ENCODE results near the gene MFGE8. TPM values are rescaled to one million over a fixed set of nuclear protein-coding genes. Genes with fewer than 3 reads are reported as not detected.

Gene MFGE8
- total RNA-seq, 2 donors from 2014 or later, result 284 to 598 TPM

DNA sequence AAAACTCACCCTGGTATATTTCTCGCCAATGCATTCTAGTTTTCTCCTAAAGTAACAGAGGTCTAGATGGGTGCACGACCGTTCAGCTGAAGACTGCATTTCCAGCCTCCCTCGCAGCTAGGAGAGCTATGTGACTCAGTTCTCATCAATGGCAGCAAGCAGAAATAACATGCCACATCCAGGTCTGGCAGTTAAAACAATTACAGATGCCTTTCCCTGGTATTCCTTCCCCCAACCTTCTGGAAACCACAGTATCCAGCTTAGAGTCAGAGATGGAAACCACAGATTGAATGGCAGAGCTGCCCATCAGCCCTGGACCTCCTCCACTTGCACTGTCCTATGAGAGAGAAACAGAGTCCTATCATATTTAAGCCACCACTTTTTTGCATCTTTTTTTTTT, 22.7 kb downstream of the MFGE8 start:
- Mint-ChIP-seq H3K9me3 (no peaks in the 10 kb centered on the region), H3K36me3 (ENCODE audit: low read depth) (no peaks in the 10 kb centered on the region), H3K27ac (no peak overlapping the region), H3K27me3 (ENCODE audit: insufficient read depth) (peaks cover 26% of the 10 kb centered on the region), H3K4me1 (peaks cover 2% of the 10 kb centered on the region), H3K4me3 (no peak overlapping the region)
- TF ChIP-seq CTCF (conservative IDR thresholded peaks at IDR 0.05), result no peak
- Histone ChIP-seq H3K9me3 (ENCODE audit: control insufficient read depth, low read length) (no peaks in the 10 kb centered on the region), H3K4me1 (ENCODE audit: control insufficient read depth, insufficient read depth, low read length) (no peaks in the 10 kb centered on the region), H3K27ac (ENCODE audit: low read depth, low read length) (no peak overlapping the region), H3K4me3 (ENCODE audit: low read length) (no peak overlapping the region), H3K27me3 (ENCODE audit: control insufficient read depth, insufficient read depth, low read length, poor library complexity, severe bottlenecking) (peaks cover 20% of the 10 kb centered on the region), H3K36me3 (ENCODE audit: control insufficient read depth, insufficient read depth, low read length) (no peaks in the 10 kb centered on the region), H3K9ac (ENCODE audit: extremely low read depth, low read length, poor library complexity, severe bottlenecking) (no peak overlapping the region)
- WGBS, 2 experiments (ENCODE audit: insufficient coverage in 1 of 2, insufficient read length in 1 of 2), result 91 to 94% methylated on average over 3 to 4 of the region's 4 CpGs
- DNase-seq, result no peak

DNA sequence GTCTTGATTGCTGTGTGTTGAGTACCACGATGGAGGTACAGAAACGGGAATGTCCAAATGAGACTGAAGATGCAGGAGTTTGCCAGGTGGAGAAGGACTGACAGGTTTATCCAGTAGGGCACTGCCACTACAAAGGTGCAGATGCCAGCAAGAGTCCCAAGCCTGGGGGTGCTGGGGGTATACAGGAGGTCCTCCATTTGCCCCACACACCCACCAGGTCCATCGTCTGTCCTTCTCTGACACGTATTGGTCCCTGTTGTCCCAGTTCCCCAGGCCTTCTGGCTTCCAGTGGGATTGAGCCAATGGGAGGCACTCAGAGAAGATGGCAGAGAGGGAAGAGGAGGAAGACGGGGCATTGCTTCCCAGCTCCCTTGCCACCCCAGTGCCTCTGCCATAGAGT, 24.5 kb downstream of the MFGE8 start:
- Histone ChIP-seq H3K27ac (ENCODE audit: low read depth, low read length) (no peak overlapping the region), H3K36me3 (ENCODE audit: control insufficient read depth, insufficient read depth, low read length) (no peaks in the 10 kb centered on the region), H3K9me3 (ENCODE audit: control insufficient read depth, low read length) (no peaks in the 10 kb centered on the region), H3K4me1 (ENCODE audit: control insufficient read depth, insufficient read depth, low read length) (no peaks in the 10 kb centered on the region), H3K27me3 (ENCODE audit: control insufficient read depth, insufficient read depth, low read length, poor library complexity, severe bottlenecking) (peaks cover 3% of the 10 kb centered on the region), H3K9ac (ENCODE audit: extremely low read depth, low read length, poor library complexity, severe bottlenecking) (no peak overlapping the region), H3K4me3 (ENCODE audit: low read length) (no peak overlapping the region)
- no peak for TF ChIP-seq CTCF (conservative IDR thresholded peaks at IDR 0.05)
- no peaks in the 10 kb centered on the region for H3K9me3 Mint-ChIP-seq
- DNase-seq, result no peak
- peaks cover 11% of the 10 kb centered on the region for H3K27me3 Mint-ChIP-seq (ENCODE audit: insufficient read depth)
- H3K4me1 Mint-ChIP-seq, result peaks cover 5% of the 10 kb centered on the region
- H3K27ac Mint-ChIP-seq, result no peak overlapping the region
- 96 to 100% methylated on average over 3 to 5 of the region's 5 CpGs for WGBS, 2 experiments (ENCODE audit: insufficient coverage in 1 of 2, insufficient read length in 1 of 2)
- H3K4me3 Mint-ChIP-seq, result no peak overlapping the region
- no peaks in the 10 kb centered on the region for H3K36me3 Mint-ChIP-seq (ENCODE audit: low read depth)

GRCh38 chr15:88887068-88887580, 26.1 kb downstream of the MFGE8 start:
- no peak overlapping the region for H3K4me3 Mint-ChIP-seq
- H3K9me3 Mint-ChIP-seq, result no peaks in the 10 kb centered on the region
- Histone ChIP-seq H3K4me1 (ENCODE audit: control insufficient read depth, insufficient read depth, low read length) (no peaks in the 10 kb centered on the region), H3K27me3 (ENCODE audit: control insufficient read depth, insufficient read depth, low read length, poor library complexity, severe bottlenecking) (no peaks in the 10 kb centered on the region), H3K9ac (ENCODE audit: extremely low read depth, low read length, poor library complexity, severe bottlenecking) (no peak overlapping the region), H3K4me3 (ENCODE audit: low read length) (no peak overlapping the region), H3K9me3 (ENCODE audit: control insufficient read depth, low read length) (no peaks in the 10 kb centered on the region), H3K27ac (ENCODE audit: low read depth, low read length) (no peak overlapping the region), H3K36me3 (ENCODE audit: control insufficient read depth, insufficient read depth, low read length) (no peaks in the 10 kb centered on the region)
- no peaks in the 10 kb centered on the region for H3K27me3 Mint-ChIP-seq (ENCODE audit: insufficient read depth)
- peak; percentile 61 for DNase-seq
- 89 to 91% methylated on average over 14 to 18 of the region's 18 CpGs for WGBS, 2 experiments (ENCODE audit: insufficient coverage in 1 of 2, insufficient read length in 1 of 2)
- H3K4me1 Mint-ChIP-seq, result peaks cover 5% of the 10 kb centered on the region
- TF ChIP-seq CTCF (conservative IDR thresholded peaks at IDR 0.05), result no peak
- H3K36me3 Mint-ChIP-seq (ENCODE audit: low read depth), result no peaks in the 10 kb centered on the region
- no peak overlapping the region for H3K27ac Mint-ChIP-seq
